ENCODE measurements around the gene EPHA7.

The EPHA7 gene

DNA sequence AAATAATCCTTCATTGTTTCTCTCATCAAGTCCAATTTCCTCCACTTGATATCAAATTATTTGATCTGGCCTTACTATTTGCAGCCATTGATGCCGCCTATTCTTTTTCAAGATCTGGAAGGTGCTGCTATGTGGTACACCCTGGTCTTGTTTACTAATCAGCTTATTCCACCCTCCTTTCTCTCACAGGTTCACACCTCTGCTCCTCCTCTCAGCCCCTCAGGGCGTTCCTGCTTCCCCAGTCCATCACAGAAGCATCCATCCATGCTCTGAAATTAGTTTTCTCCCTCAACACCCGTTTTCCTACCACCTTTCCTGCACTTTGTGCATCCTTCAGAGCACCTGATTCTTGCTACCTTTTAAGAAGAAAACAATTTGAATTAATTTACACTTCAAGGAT, 183.6 kb downstream of the EPHA7 start:
- no peak for DNase-seq

DNA sequence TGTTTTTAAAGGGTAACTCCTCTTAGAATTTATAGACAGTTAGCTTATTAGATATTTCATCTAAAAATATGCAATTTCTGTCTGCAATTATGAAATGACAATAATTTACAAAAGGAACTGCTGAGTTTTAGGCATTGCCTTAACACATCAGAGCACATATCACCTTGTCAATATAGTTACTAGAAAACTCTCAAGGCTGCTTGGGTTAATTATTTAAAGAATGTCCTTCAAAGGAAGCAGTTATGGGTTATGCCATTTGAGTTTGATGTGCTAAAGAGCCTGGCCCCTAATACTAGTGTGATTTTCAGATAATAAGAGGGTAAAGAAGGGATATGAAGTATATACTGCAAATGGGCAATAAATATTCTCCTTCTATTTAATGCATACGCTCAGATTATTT, 192.5 kb downstream of the EPHA7 start:
- no peak for DNase-seq

DNA sequence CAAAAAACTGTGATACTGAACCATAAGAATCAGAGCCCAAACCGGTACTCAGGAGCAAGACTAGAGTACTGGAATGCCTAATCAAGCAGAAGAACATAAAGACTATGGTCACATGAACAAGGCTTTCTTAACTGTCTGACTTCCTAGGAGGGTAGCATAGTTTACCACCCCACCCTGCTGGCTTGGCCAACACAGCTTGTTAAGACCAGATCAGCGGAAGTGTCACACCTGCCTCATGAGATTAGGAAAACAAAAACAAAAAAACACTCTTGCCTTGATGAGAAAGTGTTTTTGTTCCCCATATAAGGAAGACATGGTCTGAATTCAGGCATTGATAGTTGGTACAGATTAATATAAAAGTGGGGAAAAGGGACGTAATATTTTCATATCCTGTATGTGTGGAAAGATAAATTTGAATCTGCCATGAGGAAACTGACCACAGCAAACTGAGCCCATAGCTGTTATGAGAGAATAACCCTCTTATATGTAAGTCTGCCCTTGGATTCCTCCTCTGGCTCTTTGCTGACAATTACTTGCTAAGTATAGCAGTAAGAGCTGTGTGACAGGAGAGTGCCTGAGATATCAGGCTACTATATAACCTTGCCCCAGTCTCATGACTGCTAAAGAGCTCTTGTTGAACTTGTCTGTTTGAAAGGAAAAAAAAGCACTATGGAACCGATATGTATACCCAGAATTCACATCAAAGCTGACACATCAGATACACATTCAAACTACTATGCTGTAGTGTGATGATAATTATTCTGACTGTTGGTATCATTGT, 197.1 kb downstream of the EPHA7 start:
- DNase-seq, result no peak

GRCh38 chr6:93219447-93219846, 199.9 kb downstream of the EPHA7 start:
- no peak for DNase-seq

DNA sequence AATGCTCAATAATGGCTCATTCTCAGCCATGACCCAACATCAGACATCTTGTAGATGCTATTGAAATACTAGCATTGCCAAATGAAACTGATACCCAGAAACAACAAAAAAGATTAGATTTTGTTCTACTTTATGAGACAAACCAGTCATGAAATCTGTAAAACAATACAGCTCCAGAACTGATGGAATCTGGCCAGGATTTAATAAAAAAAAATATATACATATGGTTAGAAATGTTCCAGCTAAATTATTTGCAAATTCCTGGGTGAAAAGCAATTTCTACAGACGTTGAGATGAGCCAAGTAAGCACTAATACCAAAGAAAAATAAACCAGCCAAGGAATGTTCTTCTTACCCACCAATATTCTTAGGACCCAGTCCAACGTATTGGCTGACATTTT, 201.3 kb downstream of the EPHA7 start:
- DNase-seq, result no peak

- DNase-seq, result no peak
Observed at GRCh38 chr6:93213028-93213427, 206.3 kb downstream of the EPHA7 start.

DNA sequence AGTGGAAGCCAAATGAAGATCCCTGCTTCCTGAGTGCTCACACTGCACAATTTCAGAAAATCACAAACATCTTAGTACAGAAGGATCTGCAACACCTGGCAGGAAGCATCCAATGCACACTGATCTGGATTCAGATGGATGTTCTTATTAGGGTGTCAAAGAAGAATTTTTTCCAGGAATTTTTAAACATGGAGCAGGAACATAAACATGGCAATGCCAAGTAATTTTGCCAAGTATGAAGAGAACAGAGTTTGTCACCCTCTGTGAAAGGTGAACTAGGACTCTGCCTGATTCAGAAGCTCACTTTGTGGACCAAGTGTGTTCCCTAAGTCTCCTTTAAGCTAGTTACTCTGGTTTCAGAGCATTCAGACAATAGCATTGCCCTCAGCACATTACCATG, 208.5 kb downstream of the EPHA7 start:
- DNase-seq, result no peak

- DNase-seq, result no peak
Observed at GRCh38 chr6:93209358-93209757, 210.0 kb downstream of the EPHA7 start.

DNA sequence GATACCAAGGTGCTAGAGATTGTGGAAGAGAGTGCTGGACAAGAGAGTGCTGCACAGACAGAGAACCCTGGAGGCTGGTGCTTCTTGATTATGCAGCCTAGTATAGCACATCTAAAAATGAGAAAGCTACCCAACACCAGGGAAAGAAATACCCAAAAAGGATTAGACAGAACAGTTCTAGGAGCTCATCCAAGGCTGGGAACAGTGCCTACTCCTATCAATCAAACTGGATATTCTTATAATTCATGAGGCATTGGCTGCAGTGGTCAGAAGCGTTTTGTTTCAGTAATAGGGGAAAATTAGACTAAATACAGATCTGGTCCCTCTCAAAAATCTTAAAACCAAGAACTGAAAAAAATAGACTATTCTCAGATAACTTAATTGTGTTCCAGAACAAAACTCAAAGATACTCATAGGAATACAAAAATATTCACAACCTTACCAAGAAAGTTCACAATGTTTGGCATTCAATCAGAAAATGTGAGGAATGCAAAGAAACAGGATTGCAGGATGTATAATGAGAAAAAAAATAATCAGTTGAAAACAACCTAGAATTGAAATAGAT, 222.9 kb downstream of the EPHA7 start:
- no peak for DNase-seq

DNA sequence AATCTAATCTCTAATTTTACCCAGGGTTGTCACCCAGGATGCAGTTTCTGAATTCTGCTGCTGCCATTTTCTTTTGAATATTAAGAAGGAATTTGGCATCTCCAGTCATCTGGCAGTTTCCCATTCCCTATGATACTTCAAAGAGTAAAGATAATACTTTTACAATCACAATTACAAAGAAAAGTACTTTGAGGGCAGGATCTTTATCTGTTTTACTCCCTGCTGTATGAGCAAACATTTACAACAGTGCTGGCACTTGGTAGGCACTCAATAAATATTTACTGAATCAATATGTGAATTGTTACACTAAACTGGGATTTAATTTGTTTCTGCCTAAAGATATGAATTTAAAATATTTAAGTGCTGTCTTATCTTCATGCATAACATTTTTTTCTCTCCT, 224.9 kb downstream of the EPHA7 start:
- no peak for DNase-seq

DNA sequence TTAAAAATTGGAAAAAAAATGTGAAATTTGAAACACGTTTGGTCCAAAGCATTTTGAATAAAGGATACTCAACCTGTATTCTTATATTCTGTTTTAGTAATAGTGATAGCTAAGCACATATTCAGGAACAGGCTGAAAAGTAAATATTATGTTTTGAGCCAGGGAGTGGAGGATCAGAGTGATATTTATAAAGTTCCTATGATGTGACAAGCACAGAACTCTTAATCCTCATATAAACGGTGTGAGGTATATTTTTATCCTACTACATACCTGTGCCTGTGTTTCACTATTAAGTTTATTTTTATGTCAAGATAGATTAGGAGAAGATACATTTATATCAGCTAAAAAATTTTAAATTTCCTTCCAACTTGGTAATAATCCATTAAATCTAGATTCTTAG, 225.5 kb downstream of the EPHA7 start:
- no peak for DNase-seq
